GM12878 (cell line): ENCODE results near the gene SP6.

ENCODE experiments used
- EZH2 ChIP-seq: IDR thresholded peaks from 2 replicates; pipeline ENCODE4 v1.6.1; 2012; ENCODE audit warnings: low read depth, mild to moderate bottlenecking, control low read depth, inconsistent platforms, low read length, borderline replicate concordance; ENCODE audit not compliant: control insufficient read depth
- FOXM1 ChIP-seq: IDR thresholded peaks from 2 replicates; pipeline ENCODE4 v1.6.1; 2012; ENCODE audit warnings: low read depth, mild to moderate bottlenecking, inconsistent platforms, low read length, moderate library complexity
- PAX5 ChIP-seq: IDR thresholded peaks from 2 replicates; pipeline ENCODE4 v1.6.1; 2011; ENCODE audit warnings: low read depth, low read length, borderline replicate concordance
- POLR2A ChIP-seq: IDR thresholded peaks from 2 replicates; pipeline ENCODE4 v1.6.1; 2011; ENCODE audit warnings: low read depth, mild to moderate bottlenecking, low read length
- RBBP5 ChIP-seq: fragments of 200-600 bp; sonication (generic); conservative IDR thresholded peaks from 2 replicates; pipeline ENCODE4 v1.6.1; 2016
- SMAD5 ChIP-seq: IDR thresholded peaks from 2 replicates; pipeline ENCODE4 v1.6.1; 2016; ENCODE audit warnings: antibody characterized with exemption, low read depth
- TF ChIP-seq, protein P1 (sequence below): IDR thresholded peaks from 2 replicates; pipeline ENCODE4 v1.6.1; 2012; ENCODE audit warnings: low read length, inconsistent platforms
- TF ChIP-seq, protein P2 (sequence below), 3 experiments: IDR thresholded peaks in 2 of 3; conservative IDR thresholded peaks in 1 of 3; 2 replicates each; pipeline ENCODE4 v1.5.1; 2011; ENCODE audit warnings: low read depth in 3 of 3, low read length in 3 of 3, mild to moderate bottlenecking in 3 of 3, control low read depth in 2 of 3, moderate library complexity in 2 of 3, inconsistent platforms in 1 of 3, mixed read lengths in 1 of 3; ENCODE audit not compliant: control insufficient read depth in 2 of 3, insufficient read depth in 1 of 3; ENCODE audit errors: extremely low read depth in 1 of 3

DNA sequence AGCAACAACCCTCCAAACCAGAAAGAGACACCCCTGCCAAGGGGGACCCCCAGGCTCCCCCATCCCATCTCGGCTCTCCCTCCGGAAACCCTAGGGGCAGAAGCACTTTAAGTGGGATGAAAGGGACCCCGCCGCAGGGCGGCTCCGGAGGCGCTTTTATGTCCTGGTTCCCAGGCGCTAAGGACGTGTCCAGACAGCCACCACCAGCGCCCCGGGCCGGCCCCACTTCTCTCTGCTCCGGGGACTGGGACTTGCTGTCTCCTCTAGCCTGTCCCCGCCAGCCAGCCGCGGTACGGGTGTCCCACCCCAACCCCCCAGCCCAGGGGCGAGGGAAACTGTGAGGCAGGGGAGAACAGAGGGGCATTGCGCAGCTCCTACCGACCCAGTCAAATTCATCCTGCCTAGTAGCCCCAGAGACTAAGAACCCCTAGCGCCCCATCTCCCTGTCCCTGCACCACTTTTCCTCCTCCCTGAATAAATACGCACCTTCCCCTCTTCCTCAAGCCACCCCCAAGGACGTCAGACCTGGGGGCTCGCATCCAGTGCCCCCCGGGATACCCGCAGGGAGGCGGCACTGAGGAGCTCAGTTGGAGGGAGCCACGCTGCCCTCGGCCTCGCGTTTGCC, 4.1 kb downstream of the SP6 start:
- TF ChIP-seq, protein P1, sequence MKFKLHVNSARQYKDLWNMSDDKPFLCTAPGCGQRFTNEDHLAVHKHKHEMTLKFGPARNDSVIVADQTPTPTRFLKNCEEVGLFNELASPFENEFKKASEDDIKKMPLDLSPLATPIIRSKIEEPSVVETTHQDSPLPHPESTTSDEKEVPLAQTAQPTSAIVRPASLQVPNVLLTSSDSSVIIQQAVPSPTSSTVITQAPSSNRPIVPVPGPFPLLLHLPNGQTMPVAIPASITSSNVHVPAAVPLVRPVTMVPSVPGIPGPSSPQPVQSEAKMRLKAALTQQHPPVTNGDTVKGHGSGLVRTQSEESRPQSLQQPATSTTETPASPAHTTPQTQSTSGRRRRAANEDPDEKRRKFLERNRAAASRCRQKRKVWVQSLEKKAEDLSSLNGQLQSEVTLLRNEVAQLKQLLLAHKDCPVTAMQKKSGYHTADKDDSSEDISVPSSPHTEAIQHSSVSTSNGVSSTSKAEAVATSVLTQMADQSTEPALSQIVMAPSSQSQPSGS, result no peak
- no peak for TF ChIP-seq FOXM1
- TF ChIP-seq POLR2A, result no peak
- no peak for TF ChIP-seq SMAD5
- no peak for TF ChIP-seq PAX5
- TF ChIP-seq, protein P2, sequence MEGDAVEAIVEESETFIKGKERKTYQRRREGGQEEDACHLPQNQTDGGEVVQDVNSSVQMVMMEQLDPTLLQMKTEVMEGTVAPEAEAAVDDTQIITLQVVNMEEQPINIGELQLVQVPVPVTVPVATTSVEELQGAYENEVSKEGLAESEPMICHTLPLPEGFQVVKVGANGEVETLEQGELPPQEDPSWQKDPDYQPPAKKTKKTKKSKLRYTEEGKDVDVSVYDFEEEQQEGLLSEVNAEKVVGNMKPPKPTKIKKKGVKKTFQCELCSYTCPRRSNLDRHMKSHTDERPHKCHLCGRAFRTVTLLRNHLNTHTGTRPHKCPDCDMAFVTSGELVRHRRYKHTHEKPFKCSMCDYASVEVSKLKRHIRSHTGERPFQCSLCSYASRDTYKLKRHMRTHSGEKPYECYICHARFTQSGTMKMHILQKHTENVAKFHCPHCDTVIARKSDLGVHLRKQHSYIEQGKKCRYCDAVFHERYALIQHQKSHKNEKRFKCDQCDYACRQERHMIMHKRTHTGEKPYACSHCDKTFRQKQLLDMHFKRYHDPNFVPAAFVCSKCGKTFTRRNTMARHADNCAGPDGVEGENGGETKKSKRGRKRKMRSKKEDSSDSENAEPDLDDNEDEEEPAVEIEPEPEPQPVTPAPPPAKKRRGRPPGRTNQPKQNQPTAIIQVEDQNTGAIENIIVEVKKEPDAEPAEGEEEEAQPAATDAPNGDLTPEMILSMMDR (IDR thresholded peaks at IDR 0.05 in 2 of 3, conservative IDR thresholded peaks at IDR 0.05 in 1 of 3; ENCODE audit: control insufficient read depth in 2 of 3, extremely low read depth in 1 of 3, insufficient read depth in 1 of 3, low read depth in 3 of 3, low read length in 3 of 3), result no peak
- no peak for TF ChIP-seq RBBP5
- TF ChIP-seq EZH2, result no peak
